Heart left ventricle (tissue), 16 donors: ENCODE results near the gene SLITRK1. TPM values are rescaled to one million over a fixed set of nuclear protein-coding genes. Genes with fewer than 3 reads are reported as not detected.
A peak's percentile ranks its signal among the peaks of the same experiment; 100 is the strongest.

ENCODE experiments used
- ATAC-seq, 4 donors: fragments of 200-7000 bp; cut with Tn5 transposase; one replicate each; pipeline ENCODE4 v1.9.1; 2020 to 2022; ENCODE audit warnings: moderate library complexity in 4 of 4, mild to moderate bottlenecking in 3 of 4, moderate number of reproducible peaks in 1 of 4
- DNase-seq, 5 donors: peaks; one replicate each; pipeline ENCODE4 v3.0.0-alpha.2; 2020
- H3K27ac ChIP-seq, 12 donors: fragments of 200-600 bp; sonication (generic) in 4 of 12; one replicate each; pipeline versions ENCODE4 v1.5.0 to v1.8.0; 2016 to 2022; ENCODE audit warnings: mild to moderate bottlenecking in 2 of 12
- H3K27me3 ChIP-seq, 9 donors: fragments of 200-600 bp; sonication (generic) in 2 of 9; one replicate each; pipeline versions ENCODE4 v1.5.1 to v1.8.0; 2016 to 2022; ENCODE audit warnings: mild to moderate bottlenecking in 3 of 9
- H3K36me3 ChIP-seq, 9 donors: fragments of 200-600 bp; sonication (generic) in 2 of 9; one replicate each; pipeline versions ENCODE4 v1.5.0 to v1.8.0; 2018 to 2022; ENCODE audit warnings: mild to moderate bottlenecking in 2 of 9
- H3K4me1 ChIP-seq, 12 donors: fragments of 200-600 bp; sonication (generic) in 4 of 12; one replicate each; pipeline versions ENCODE4 v1.5.0 to v1.8.0; 2016 to 2022; ENCODE audit warnings: mild to moderate bottlenecking in 3 of 12
- H3K4me3 ChIP-seq, 12 donors: fragments of 200-600 bp; sonication (generic) in 4 of 12; one replicate each; pipeline versions ENCODE4 v1.5.0 to v1.8.0; 2017 to 2022; ENCODE audit warnings: mild to moderate bottlenecking in 9 of 12, moderate library complexity in 4 of 12
- H3K9me3 ChIP-seq, 12 donors: fragments of 200-600 bp; sonication (generic) in 4 of 12; one replicate each; pipeline versions ENCODE4 v1.5.0 to v1.8.0; 2016 to 2022; ENCODE audit warnings: mild to moderate bottlenecking in 1 of 12
- CTCF ChIP-seq, 12 donors: fragments of 200-600 bp; sonication (generic) in 4 of 12; IDR thresholded peaks; one replicate each; pipeline versions ENCODE4 v1.5.0 to v1.8.0; 2018 to 2022; ENCODE audit warnings: antibody characterized with exemption in 12 of 12, mild to moderate bottlenecking in 5 of 12
- POLR2A ChIP-seq, 2 donors: fragments of 450-650 bp; IDR thresholded peaks; one replicate each; pipeline ENCODE4 v1.6.1; 2017; ENCODE audit warnings: antibody characterized with exemption in 2 of 2, mild to moderate bottlenecking in 2 of 2, moderate library complexity in 2 of 2
- WGBS, 4 donors: extraction: QIAGEN DNeasy Blood & Tissue Kit in 2 of 4; methylation state at CpG; one replicate each; pipeline versions ENCODE4 v1.1.5 to v1.1.7; 2013 to 2018; 5-methylcytosine and 5-hydroxymethylcytosine counted together
- intact Hi-C, 10 donors: fragments of 100-400 bp; cut with DNase I; formaldehyde crosslinking; loops; one replicate each; pipeline versions ENCODE4 v1.11.1 to v1.14.2; 2022
- polyA plus RNA-seq, 2 donors: library from polyadenylated mRNA; stranded (reverse); fragments of 200-250 nt; gene quantifications; one replicate each; pipeline ENCODE4 v1.2.3, GENCODE V29; 2013
- total RNA-seq, 9 donors: library from RNA; depleted of rRNA in 2 of 9; stranded (reverse); fragments of >200 nt in 2 of 9; fragmentation: NEBNext Ultra II Directional in 3 of 9; extraction: Animal tissue kit (Norgen Biotek cat#: 25700) in 3 of 9; gene quantifications; one replicate each; pipeline versions ENCODE4 v1.1.0 to v1.2.4, GENCODE V29; 2016 to 2023
- donor health status: ischemic (EF 13 %, LVEDD 7.1; RV severe dilation, severe dysfunction).
- donor health status: healthy with polysubstance abuse.
- donor health status: DM: no; HTN: yes; CAD: no.
- donor health status: DM: no; HTN: no; CAD: no.
- donor health status: ischemic (EF 25% LVEDD 6.9; RV normal size, moderate dysfunction).
- donor health status: ischemic (EF 25% LVEDD 5.7; RV mildly dilated, moderate dysfunction).
- donor health status: healthy.
- donor health status: DM: yes; HTN: yes; CAD: no.
- donor health status: ischemic (EF 35%, LVEDD 5.7; RV mildly dilated, moderate dysfunction).
- donor health status: nonischemic (EF 11% LVEDD 7.7; RV severe dilation, severe dysfunction).
- donor health status: DM: yes; HTN: yes; CAD: no.
- donor health status: PGD.
- donor health status: ischemic (EF 29% LVEDD 5.4; RV normal size, mild dysfunction).
- donor health status: nonischemic (EF 23%, LVEDD 6.1; RV moderate dilation, normal function).

The SLITRK1 gene
- total and polyA plus RNA-seq, 11 donors: not detected

- WGBS, 4 donors: 89 to 94% (median 92%) methylated on average over 19 to 25 of the region's 25 CpGs
- Histone ChIP-seq H3K4me1 (no peaks in the 10 kb centered on the region), H3K27me3 (no peaks in the 10 kb centered on the region), H3K4me3 (no peak overlapping the region), H3K36me3 (no peaks in the 10 kb centered on the region), H3K9me3 (no peaks in the 10 kb centered on the region), H3K27ac (no peak overlapping the region)
- TF ChIP-seq POLR2A (IDR thresholded peaks at IDR 0.05) (no peak), CTCF (IDR thresholded peaks at IDR 0.05) (no peak)
- intact Hi-C loops: no loop called here
- no peak for ATAC-seq
- no peak for DNase-seq
Observed at GRCh38 chr13:83907196-83907989, 25.1 kb upstream of the SLITRK1 start.

GRCh38 chr13:83906240-83906820 lies 24.1 kb upstream of the SLITRK1 start:
- ATAC-seq (peak in 1 of 4 donors; percentile 15), DNase-seq (no peak)
- Histone ChIP-seq H3K36me3 (no peaks in the 10 kb centered on the region), H3K27ac (no peak overlapping the region), H3K4me1 (no peaks in the 10 kb centered on the region), H3K27me3 (no peaks in the 10 kb centered on the region), H3K4me3 (no peak overlapping the region), H3K9me3 (no peaks in the 10 kb centered on the region)
- TF ChIP-seq CTCF (IDR thresholded peaks at IDR 0.05): no peak
- TF ChIP-seq POLR2A (IDR thresholded peaks at IDR 0.05): no peak
- WGBS, 4 donors: 85 to 93% (median 91%) methylated on average over 22 to 25 of the region's 25 CpGs
- intact Hi-C loops: no loop called here

DNA sequence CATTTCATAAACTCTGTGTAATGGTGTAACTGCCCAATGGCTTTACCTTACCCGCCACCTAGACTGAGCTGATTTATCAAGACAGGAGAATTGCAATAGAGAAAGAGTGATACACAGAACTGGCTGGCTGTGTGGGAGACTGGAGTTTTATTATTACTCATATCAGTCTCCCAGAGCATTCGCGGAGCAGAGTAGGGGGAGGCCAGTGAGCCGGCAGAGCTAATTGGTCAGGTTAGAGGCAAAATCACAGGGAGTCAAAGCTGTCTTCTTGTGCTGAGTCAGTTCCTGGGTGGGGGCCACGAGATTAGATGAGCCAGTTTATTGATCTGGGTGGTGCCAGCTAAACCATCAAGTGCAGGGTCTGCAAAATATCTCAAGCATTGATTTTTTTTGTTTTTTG lies 23.4 kb upstream of the SLITRK1 start:
- H3K9me3 ChIP-seq: no peaks in the 10 kb centered on the region
- H3K4me3 ChIP-seq: no peak overlapping the region
- DNase-seq (no peak), ATAC-seq (no peak)
- TF ChIP-seq POLR2A (IDR thresholded peaks at IDR 0.05) (no peak), CTCF (IDR thresholded peaks at IDR 0.05) (no peak)
- intact Hi-C loops: no loop called here
- no peaks in the 10 kb centered on the region for H3K36me3 ChIP-seq
- H3K27ac ChIP-seq: no peak overlapping the region
- H3K4me1 ChIP-seq: no peaks in the 10 kb centered on the region
- WGBS, 4 donors: 75 to 81% (median 79%) methylated on average over 5 of the region's 5 CpGs
- H3K27me3 ChIP-seq: no peaks in the 10 kb centered on the region

DNA sequence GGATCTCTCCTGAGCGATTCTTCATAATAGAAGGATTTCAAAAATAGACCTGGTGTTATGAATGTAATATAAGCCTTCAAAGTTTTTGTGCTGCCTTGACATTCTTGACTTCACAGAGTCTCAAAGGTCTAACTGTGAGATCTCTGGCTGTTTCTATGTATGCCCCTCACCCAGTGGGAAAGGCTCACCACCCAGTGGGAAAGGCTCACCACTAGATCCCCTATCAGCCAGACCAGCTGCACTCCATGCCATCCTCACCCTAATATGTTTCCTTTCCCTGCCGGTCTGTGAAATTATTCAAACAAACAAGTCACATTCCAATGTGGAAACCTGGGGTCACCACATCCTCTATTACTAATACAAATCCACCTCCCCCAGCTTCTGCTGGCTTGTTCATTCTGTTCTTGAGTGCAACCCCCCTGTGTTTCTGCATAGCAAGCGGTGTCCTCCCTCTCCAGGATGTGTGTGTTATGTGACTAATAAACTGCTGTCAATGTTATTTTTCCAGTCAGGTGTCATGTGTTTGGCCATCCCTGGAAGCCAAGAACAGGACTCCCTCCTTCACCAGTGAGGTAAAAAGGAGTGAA lies 13.8 kb upstream of the SLITRK1 start:
- no peak overlapping the region for H3K27ac ChIP-seq
- no peaks in the 10 kb centered on the region for H3K4me1 ChIP-seq
- no peak for TF ChIP-seq CTCF (IDR thresholded peaks at IDR 0.05)
- no peak for TF ChIP-seq POLR2A (IDR thresholded peaks at IDR 0.05)
- no peak for ATAC-seq
- no peak overlapping the region for H3K4me3 ChIP-seq
- DNase-seq: no peak
- intact Hi-C loops: no loop called here
- no peaks in the 10 kb centered on the region for H3K27me3 ChIP-seq
- no peaks in the 10 kb centered on the region for H3K36me3 ChIP-seq
- WGBS, 4 donors: 55 to 67% (median 60%) methylated on average over 3 of the region's 3 CpGs
- peaks cover 0 to 9% (median 0%) of the 10 kb centered on the region in 12 donors for H3K9me3 ChIP-seq
